ENCODE results near the gene OR51B5. TPM values are rescaled to one million over a fixed set of nuclear protein-coding genes. Genes with fewer than 3 reads are reported as not detected.
"Not testable (repeated sequence)": the region's sequence is repeated elsewhere in the genome, so short reads cannot be mapped to it uniquely, and the experiment has no call there.

Gene OR51B5
- total RNA-seq, 4 donors from 2014 or later, result not detected

DNA sequence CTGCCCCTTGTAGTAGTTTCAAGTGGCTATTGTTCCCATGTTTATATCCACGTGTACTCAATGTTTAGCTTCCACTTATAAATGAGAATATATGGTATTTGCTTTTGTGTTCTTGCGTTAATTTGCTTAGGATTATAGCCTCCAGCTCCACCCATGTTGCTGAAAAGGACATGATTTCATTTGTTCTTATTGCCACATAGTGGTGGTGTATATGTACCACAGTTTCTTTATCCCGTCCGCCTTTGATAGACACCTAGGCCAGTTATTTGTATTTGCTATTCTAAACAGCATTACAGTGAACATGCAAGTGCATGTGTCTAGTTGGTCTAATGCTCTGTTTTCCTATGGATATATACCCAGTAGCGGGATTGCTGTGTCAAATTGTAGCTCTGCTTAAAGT lies 26.0 kb downstream of the OR51B5 start:
- in situ Hi-C loops (cut with MboI; ENCODE audit: low pct_ligation_motif_present in 1 of 4, low pct_unique_long_range_greater_than_20kb in 1 of 4, low sequenced_read_pairs in 3 of 4) (no loop called here), intact Hi-C loops (cut with DNase I; ENCODE audit: low total_unique reads) (no loop called here)
- Histone ChIP-seq H3K27ac (no peak overlapping the region), H3K4me1 (no peaks in the 10 kb centered on the region), H3K36me3 (no peaks in the 10 kb centered on the region), H3K9me3 (no peaks in the 10 kb centered on the region), H3K4me3 (no peak overlapping the region), H3K27me3 (no peaks in the 10 kb centered on the region)
- WGBS, 2 donors (ENCODE audit: low coverage in 1 of 2), result 43 to 57% methylated on average over 5 of the region's 5 CpGs
- no peak for TF ChIP-seq POLR2AphosphoS5 (IDR thresholded peaks at IDR 0.05)
- TF ChIP-seq POLR2A (IDR thresholded peaks at IDR 0.05), result no peak
- no peak for TF ChIP-seq EP300 (IDR thresholded peaks at IDR 0.05; ENCODE audit: low read depth)
- TF ChIP-seq CTCF (IDR thresholded peaks at IDR 0.05), result no peak
- DNase-seq, result no peak

DNA sequence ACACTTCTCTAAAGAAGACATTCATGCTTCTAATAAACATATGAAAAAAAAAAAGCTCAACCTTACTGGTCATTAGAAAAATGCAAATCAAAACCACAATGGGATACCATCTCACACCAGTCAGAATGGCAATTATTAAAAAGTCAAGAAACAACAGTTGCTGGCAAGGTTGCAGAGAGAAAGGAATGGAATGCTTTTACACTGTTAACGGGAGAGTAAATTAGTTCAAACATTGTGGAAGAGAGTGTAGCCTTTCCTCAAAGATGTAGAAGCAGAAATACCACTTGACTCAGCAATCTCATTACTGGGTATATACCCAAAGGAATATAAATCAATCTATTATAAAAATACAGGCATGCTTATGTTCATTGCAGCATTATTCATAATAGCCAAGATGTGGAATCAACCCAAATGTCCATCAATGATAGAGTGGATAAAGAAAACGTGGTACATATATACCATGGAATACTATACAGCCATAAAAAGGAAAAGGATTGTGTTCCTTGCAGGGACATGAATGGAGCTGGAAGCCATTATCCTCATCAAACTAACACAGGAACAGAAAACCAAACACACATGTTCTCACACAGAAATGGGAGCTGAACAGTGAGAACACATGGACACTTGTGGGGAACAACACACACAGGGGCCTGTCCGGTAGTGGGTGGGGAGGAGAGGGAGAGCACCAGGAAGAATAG lies 29.8 kb downstream of the OR51B5 start:
- DNase-seq; H3K27me3 ChIP-seq; H3K36me3 ChIP-seq; H3K27ac ChIP-seq; in situ Hi-C loops (cut with MboI; ENCODE audit: low pct_ligation_motif_present in 1 of 4, low pct_unique_long_range_greater_than_20kb in 1 of 4, low sequenced_read_pairs in 3 of 4); intact Hi-C loops (cut with DNase I; ENCODE audit: low total_unique reads); H3K4me1 ChIP-seq; H3K4me3 ChIP-seq; H3K9me3 ChIP-seq: not testable (repeated sequence)
- WGBS, 2 donors (ENCODE audit: low coverage in 1 of 2), result 78 to 82% methylated on average over 3 of the region's 3 CpGs

DNA sequence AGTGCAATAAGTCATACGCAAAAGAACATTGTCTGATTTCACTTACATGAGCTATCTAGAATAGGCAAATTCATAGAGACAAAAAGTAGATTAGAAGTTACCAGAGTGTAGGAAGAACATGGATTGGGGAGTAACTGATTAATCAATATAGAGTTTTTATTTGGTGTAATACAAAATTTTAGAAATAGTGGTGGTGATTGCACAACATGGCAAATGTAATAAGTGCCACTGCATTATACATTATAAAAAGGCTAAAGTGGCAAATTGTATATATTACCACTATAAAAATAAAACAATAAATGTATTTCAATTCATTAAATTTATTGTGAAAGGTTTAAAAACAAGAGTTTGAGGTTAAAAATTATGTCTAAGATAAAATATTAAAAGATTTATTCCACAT lies 32.9 kb downstream of the OR51B5 start:
- intact Hi-C loops (cut with DNase I; ENCODE audit: low total_unique reads), result no loop called here
- no peaks in the 10 kb centered on the region for H3K4me1 ChIP-seq

GRCh38 chr11:5307256-5308019 lies 35.9 kb downstream of the OR51B5 start:
- Histone ChIP-seq H3K36me3 (no peaks in the 10 kb centered on the region), H3K4me1 (no peaks in the 10 kb centered on the region), H3K27ac (no peak overlapping the region), H3K27me3 (no peaks in the 10 kb centered on the region), H3K9me3 (no peaks in the 10 kb centered on the region), H3K4me3 (no peak overlapping the region)
- TF ChIP-seq POLR2A (IDR thresholded peaks at IDR 0.05), result no peak
- TF ChIP-seq POLR2AphosphoS5 (IDR thresholded peaks at IDR 0.05), result no peak
- TF ChIP-seq EP300 (IDR thresholded peaks at IDR 0.05; ENCODE audit: low read depth), result no peak
- TF ChIP-seq CTCF (IDR thresholded peaks at IDR 0.05), result no peak
- in situ Hi-C loops (cut with MboI; ENCODE audit: low pct_ligation_motif_present in 1 of 4, low pct_unique_long_range_greater_than_20kb in 1 of 4, low sequenced_read_pairs in 3 of 4) (no loop called here), intact Hi-C loops (cut with DNase I; ENCODE audit: low total_unique reads) (no loop called here)
- WGBS, 2 donors (ENCODE audit: low coverage in 1 of 2), result 38 to 42% methylated on average over 2 of the region's 2 CpGs
- DNase-seq, result no peak

More for the DNA sequence above, 32.9 kb downstream of the OR51B5 start:
- H3K27ac ChIP-seq, result no peak overlapping the region
- DNase-seq, result no peak
- no peaks in the 10 kb centered on the region for H3K36me3 ChIP-seq
- TF ChIP-seq CTCF (IDR thresholded peaks at IDR 0.05) (no peak), POLR2A (IDR thresholded peaks at IDR 0.05) (no peak)
- H3K27me3 ChIP-seq, result no peaks in the 10 kb centered on the region
- in situ Hi-C loops (cut with MboI; ENCODE audit: low pct_ligation_motif_present in 1 of 4, low pct_unique_long_range_greater_than_20kb in 1 of 4, low sequenced_read_pairs in 3 of 4), result no loop called here
- WGBS, 2 donors (ENCODE audit: low coverage in 1 of 2), result 91 to 93% methylated on average over 1 of the region's 1 CpG
- H3K4me3 ChIP-seq, result no peak overlapping the region
- H3K9me3 ChIP-seq, result no peaks in the 10 kb centered on the region
